ENCODE data around the gene SYT7. TPM values are rescaled to one million over a fixed set of nuclear protein-coding genes. Genes with fewer than 3 reads are reported as not detected.

Gene SYT7
- total and polyA plus RNA-seq, 10 of the 15 experiments (the other 5 are each of a cell fraction or from before 2014, with no cell fraction given): not detected

DNA sequence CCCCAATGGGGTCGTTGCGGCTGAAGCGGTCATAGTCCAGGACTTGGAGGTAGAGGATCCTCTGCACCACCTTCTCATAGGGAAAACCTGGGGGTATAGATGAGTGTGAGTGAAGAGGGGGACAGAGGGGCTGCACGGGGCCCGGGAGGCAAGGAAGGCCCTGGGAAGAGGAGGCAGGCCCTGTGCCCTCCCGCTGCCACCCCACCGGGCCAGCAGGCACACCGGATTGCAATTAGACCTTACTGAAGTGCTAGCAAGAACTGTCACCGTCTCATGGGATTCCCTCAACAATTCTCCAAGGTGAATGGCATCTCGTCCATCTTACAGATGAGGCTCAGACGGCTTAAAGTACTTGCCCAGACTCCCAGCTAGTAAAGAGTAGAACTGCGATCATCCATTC, 56.4 kb downstream of the SYT7 start:
- BruUV-seq (replicated peaks): no TSS peak
- RAD21 ChIA-PET (ENCODE audit: unreplicated experiment): no interaction called here
- Histone ChIP-seq H3K4me2 (ENCODE audit: control insufficient read depth, insufficient read depth) (no peak overlapping the region), H3K79me2 (ENCODE audit: control insufficient read depth, insufficient read depth, low read length) (no peaks in the 10 kb centered on the region), H3K9ac (ENCODE audit: control insufficient read depth, insufficient read depth, low read length) (no peak overlapping the region), H3K27ac (ENCODE audit: control insufficient read depth, insufficient read depth) (no peak overlapping the region), H3K9me3 (replicated peaks; ENCODE audit: control insufficient read depth, insufficient read depth, low read length) (no peaks in the 10 kb centered on the region), H3K36me3 (ENCODE audit: control insufficient read depth in 2 of 2, insufficient read depth in 2 of 2, low read length in 1 of 2) (no peaks in the 10 kb centered on the region), H3K4me1 (ENCODE audit: control insufficient read depth, insufficient read depth, low read length) (no peaks in the 10 kb centered on the region), H3K27me3 (replicated peaks in 1 of 2; ENCODE audit: control insufficient read depth in 2 of 2, insufficient read depth in 2 of 2, low read length in 1 of 2) (peaks cover 0 to 7% of the 10 kb centered on the region in 2 experiments; a peak in 2 of 4 replicates), H3K4me3 (no peak overlapping the region), H4K20me1 (ENCODE audit: control insufficient read depth, insufficient read depth) (no peaks in the 10 kb centered on the region), H2AFZ (ENCODE audit: control insufficient read depth, low read depth, low read length) (no peak overlapping the region)
- no peak for FAIRE-seq
- no peak for ATAC-seq
- no peak for DNase-seq (ENCODE audit: low read depth, low spot score)
- CTCF ChIA-PET: interaction anchor here (1.0 kb wide), 1 partner anchor 8 kb away, joined by 3 read pairs; no protein-coding TSS in a partner anchor
- intact Hi-C loops (cut with micrococcal nuclease; ENCODE audit: unreplicated experiment) (no loop called here), in situ Hi-C loops (cut with MboI) (no loop called here)
- 46% methylated on average over 12 of the region's 12 CpGs for WGBS (ENCODE audit: insufficient coverage, insufficient replicate concordance, low lambda C conversion rate, missing lambda C conversion rate)
- SMC1A ChIA-PET (ENCODE audit: uncharacterized antibody, unreplicated experiment): no interaction called here
- TF ChIP-seq PML (IDR thresholded peaks at IDR 0.05; ENCODE audit: low read length): no peak
- TF ChIP-seq, protein P1, sequence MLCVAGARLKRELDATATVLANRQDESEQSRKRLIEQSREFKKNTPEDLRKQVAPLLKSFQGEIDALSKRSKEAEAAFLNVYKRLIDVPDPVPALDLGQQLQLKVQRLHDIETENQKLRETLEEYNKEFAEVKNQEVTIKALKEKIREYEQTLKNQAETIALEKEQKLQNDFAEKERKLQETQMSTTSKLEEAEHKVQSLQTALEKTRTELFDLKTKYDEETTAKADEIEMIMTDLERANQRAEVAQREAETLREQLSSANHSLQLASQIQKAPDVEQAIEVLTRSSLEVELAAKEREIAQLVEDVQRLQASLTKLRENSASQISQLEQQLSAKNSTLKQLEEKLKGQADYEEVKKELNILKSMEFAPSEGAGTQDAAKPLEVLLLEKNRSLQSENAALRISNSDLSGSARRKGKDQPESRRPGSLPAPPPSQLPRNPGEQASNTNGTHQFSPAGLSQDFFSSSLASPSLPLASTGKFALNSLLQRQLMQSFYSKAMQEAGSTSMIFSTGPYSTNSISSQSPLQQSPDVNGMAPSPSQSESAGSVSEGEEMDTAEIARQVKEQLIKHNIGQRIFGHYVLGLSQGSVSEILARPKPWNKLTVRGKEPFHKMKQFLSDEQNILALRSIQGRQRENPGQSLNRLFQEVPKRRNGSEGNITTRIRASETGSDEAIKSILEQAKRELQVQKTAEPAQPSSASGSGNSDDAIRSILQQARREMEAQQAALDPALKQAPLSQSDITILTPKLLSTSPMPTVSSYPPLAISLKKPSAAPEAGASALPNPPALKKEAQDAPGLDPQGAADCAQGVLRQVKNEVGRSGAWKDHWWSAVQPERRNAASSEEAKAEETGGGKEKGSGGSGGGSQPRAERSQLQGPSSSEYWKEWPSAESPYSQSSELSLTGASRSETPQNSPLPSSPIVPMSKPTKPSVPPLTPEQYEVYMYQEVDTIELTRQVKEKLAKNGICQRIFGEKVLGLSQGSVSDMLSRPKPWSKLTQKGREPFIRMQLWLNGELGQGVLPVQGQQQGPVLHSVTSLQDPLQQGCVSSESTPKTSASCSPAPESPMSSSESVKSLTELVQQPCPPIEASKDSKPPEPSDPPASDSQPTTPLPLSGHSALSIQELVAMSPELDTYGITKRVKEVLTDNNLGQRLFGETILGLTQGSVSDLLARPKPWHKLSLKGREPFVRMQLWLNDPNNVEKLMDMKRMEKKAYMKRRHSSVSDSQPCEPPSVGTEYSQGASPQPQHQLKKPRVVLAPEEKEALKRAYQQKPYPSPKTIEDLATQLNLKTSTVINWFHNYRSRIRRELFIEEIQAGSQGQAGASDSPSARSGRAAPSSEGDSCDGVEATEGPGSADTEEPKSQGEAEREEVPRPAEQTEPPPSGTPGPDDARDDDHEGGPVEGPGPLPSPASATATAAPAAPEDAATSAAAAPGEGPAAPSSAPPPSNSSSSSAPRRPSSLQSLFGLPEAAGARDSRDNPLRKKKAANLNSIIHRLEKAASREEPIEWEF (IDR thresholded peaks at IDR 0.05; ENCODE audit: insufficient replicate concordance, low read depth, low read length): no peak
- TF ChIP-seq NRF1 (conservative IDR thresholded peaks at IDR 0.05; ENCODE audit: low read depth, low read length): no peak
- POLR2A ChIA-PET: no interaction called here

Data from GM12878 (cell line).